ENCODE data around the gene HDAC9.

Gene HDAC9

GRCh38 chr7:18494821-18495408, 634 bp upstream of the HDAC9 start:
- DNase-seq: no peak

GRCh38 chr7:18496341-18496700, 772 bp downstream of the HDAC9 start:
- no peak for DNase-seq

DNA sequence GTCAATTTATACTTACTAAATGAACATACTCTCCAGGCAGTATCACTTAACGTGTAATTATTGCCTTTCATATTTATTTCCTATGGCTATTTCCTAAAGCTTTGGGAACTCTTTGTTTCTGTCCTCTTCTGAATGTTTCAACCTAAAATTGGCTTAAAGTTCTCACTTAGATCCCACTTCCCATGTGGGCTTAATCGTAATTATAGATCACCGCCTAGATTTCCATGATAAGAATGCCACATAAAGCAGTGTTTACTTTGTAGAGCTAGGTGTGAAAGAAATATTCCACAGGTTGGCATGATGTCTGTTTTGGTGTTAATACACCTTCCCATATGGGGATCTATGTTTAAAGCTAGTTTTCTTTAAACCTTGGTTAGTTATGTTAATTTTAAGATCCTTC, 1.5 kb downstream of the HDAC9 start:
- no peak for DNase-seq

GRCh38 chr7:18497800-18498199, 2.3 kb downstream of the HDAC9 start:
- no peak for DNase-seq

GRCh38 chr7:18498341-18498740, 2.8 kb downstream of the HDAC9 start:
- no peak for DNase-seq

GRCh38 chr7:18499407-18500177, 4.0 kb downstream of the HDAC9 start:
- DNase-seq: no peak

DNA sequence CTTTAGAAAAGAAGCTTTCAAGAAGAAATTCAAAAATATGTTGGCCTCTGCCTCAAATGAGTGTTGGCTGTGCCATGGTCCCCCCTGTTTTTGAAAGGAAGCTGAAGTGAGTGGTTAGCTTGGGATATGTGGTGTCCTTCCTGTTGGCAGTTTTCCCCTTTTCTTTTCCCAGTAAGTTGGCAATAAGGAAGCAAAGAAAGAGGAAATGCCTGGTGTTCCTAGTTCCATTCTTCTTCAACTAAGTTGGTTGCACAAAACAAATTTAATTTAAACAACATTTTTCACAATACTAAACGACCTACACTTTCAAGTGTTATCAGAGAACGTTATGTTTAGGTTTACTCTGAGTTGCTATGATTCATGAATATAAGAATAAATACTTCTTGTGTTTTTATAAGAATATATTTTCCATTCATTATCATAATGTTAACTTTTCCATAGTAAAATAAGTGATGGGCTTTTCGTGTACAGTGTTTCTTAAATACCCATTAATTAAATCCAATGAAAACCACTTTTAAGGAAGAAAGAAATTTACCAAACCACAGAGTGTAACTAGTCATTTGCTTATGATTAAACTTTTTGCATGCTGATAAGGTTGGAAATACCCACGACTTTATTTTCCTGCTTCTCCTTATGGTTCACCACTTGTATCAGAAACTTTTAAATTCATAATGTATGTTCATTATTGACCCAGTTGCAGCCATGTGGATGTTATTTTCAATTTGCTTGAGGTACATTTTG, 7.7 kb downstream of the HDAC9 start:
- no peak for DNase-seq

DNA sequence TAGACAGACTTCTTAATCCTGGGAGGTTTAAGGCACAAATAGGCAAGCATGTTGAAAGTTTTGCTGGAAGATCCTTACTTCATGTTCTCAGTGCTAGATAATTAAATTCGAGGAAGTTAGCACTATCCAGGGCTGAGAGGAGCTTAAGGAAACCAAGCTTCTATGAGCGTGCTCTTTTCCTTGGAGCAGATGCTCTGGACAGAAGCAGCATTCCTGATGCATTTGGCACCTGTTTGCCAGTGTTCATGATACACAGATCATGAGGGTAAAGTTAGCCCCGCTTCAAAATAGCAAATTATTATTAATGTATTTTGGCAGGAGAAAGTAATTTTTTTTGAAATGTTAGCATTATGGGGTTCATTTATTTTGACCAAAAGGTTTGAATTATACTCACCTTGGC, 9.4 kb downstream of the HDAC9 start:
- no peak for DNase-seq

DNA sequence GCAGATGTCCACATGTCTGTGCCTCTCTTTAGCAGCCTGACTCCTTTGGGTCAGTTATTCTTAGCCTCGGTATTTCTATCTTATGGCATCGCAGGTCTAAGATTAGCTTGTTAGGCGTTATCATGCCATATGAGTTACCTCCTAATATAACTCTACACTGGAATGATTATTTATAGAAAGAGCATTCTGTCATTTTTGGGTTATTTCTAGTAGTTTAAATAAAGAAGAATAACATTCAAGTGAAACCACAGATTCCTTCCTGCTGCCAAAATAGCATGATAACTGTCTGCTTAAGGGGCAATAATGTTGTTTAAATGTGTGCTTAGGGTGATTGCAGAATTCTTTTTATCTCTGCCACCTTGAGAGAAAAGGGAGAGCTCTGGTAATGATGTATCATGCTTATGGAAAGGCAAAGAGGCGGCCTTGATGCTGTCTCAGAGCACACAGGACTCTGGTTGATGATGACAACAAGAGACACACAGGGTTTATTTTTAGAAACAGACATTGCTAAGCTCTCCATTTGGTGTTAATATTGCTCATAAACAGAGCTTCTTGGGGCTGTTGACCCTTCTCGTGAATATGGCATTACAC, 10.4 kb downstream of the HDAC9 start:
- no peak for DNase-seq

GRCh38 chr7:18508443-18509427, 13.2 kb downstream of the HDAC9 start:
- no peak for DNase-seq

- no peak for DNase-seq
Observed at GRCh38 chr7:18509481-18509880, 13.9 kb downstream of the HDAC9 start.

DNA sequence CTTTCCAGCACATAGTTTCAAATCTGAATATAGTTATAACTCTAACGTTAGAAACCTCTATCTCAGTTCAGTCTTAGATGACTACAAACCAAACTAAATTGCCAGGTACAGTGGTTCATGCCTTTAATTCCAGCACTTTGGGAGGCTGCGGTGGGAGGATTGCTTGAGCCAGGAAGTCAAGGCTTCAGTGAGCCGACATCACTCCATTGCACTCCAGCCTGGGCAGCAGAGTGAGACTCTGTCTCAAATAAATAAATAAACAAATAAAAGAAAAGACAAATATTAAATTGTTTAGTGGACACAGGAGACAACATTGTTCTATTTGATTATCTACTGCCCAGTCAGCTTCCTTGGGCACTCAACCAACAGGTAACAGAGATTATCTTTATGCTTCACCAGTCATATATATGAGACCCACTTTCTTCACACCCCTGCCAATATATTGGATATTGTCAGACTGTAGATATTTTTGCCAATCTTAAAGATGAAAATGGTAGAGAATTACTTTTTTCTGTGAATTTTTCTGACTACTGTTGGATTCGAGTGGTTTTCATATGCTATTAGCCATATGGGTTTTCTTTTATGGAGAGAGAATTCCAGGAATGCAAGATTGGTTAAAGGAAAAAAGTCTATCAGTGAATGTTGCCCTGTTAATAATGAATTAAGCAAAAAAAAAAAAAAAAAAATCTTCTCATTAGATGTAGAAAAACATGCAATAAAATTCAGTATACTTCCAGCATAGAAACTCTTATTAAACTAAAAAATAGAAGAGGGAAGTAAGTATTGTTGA, 16.0 kb downstream of the HDAC9 start:
- no peak for DNase-seq

- no peak for DNase-seq
Observed at GRCh38 chr7:18513343-18513742, 17.8 kb downstream of the HDAC9 start.

DNA sequence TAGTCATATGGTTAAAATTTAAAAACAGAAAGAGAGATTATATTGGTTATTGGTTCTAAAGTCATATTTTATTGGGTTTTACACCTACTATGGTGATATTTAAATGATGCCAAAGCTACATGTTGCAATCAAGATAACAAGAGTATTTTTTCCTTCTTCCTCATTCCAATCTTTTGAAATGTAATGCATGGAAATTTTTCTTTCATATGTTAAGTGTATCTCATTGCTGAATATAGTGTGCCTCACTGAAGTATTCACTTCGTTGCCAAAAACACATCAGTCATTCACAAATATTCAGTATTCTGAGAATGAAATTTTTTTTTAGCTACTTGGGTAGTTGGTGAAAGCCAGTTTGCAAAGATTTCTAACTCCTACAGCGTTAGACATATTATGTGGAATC, 19.5 kb downstream of the HDAC9 start:
- DNase-seq: no peak

GRCh38 chr7:18517646-18518045, 22.1 kb downstream of the HDAC9 start:
- no peak for DNase-seq

GRCh38 chr7:18518555-18518954, 23.0 kb downstream of the HDAC9 start:
- no peak for DNase-seq

- no peak for DNase-seq
Observed at GRCh38 chr7:18520450-18521235, 25.1 kb downstream of the HDAC9 start.

DNA sequence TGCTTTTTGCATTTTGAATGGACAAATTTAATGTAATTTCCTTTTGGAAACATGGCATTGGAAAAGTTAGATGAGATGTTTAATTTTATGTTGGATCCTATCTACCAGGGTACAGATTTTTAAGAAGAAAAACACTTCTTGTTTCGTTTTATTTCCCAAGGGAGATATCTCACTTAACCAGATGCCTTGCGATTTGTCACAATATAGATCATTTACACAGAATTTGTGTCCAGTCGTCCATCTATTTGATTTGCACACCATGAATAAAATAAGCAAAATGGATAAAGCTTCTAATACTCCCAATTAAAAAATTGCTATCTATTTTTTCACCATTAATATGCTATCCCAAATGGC, 25.7 kb downstream of the HDAC9 start:
- no peak for DNase-seq

DNA sequence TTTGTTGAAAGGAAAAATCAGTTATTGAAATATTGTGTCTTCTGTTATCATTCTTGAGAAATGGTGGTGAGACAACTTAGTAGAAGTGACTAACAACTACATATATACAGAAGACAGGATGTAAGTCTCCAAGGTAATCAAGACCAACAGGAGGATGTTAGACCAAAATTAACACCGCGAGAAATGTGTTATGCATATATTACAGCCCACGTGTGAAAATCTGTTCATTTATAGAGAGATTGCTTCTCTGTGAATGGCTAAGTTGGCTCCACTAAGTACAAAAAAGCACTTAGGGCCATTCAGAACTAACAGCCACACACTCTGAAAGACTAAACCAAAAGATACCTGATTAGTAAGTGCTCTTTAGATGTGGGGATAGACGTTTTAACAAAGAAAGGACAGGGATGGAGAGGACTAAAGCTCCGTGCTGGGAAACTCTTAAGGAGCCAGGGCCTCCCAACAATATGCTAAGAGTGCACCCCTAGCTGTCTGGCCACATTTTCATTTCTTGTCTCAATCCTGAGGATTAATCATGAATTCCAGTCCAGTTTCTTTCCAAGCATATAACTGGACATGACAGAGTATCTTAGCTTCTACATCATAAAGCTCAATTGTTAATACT, 26.5 kb downstream of the HDAC9 start:
- no peak for DNase-seq

- DNase-seq: no peak
Observed at GRCh38 chr7:18524248-18524647, 28.7 kb downstream of the HDAC9 start.

Data from activated naive CD4-positive, alpha-beta T cell treated with Interleukin-2 at 50 U/mL for 16 hours (primary cell).